ENCODE data around the gene WDR70. TPM values are rescaled to one million over a fixed set of nuclear protein-coding genes. Genes with fewer than 3 reads are reported as not detected.
"Not testable (repeated sequence)": the region's sequence is repeated elsewhere in the genome, so short reads cannot be mapped to it uniquely, and the experiment has no call there.

Gene WDR70
- polyA plus RNA-seq, 3 donors: 45.6 to 54.3 (median 47.7) TPM

GRCh38 chr5:37445783-37446182 lies 66.7 kb downstream of the WDR70 start:
- DNase-seq: not testable (repeated sequence)

GRCh38 chr5:37448941-37449340 lies 69.8 kb downstream of the WDR70 start:
- DNase-seq: no peak

- not testable (repeated sequence) for DNase-seq
Measured at GRCh38 chr5:37451991-37452390, 72.9 kb downstream of the WDR70 start.

- DNase-seq: not testable (repeated sequence)
Measured at GRCh38 chr5:37453252-37453651, 74.1 kb downstream of the WDR70 start.

- DNase-seq: not testable (repeated sequence)
Measured at GRCh38 chr5:37454402-37455055, 75.4 kb downstream of the WDR70 start.

- DNase-seq: not testable (repeated sequence)
Measured at GRCh38 chr5:37463191-37464051, 84.3 kb downstream of the WDR70 start.

- not testable (repeated sequence) for DNase-seq
Measured at GRCh38 chr5:37464581-37464980, 85.5 kb downstream of the WDR70 start.

GRCh38 chr5:37469383-37469782 lies 90.3 kb downstream of the WDR70 start:
- DNase-seq: not testable (repeated sequence)

- no peak for DNase-seq
Measured at GRCh38 chr5:37471666-37472197, 92.6 kb downstream of the WDR70 start.

- no peak for DNase-seq
Measured at GRCh38 chr5:37477426-37477825, 98.3 kb downstream of the WDR70 start.

- DNase-seq: peak; percentile 24
Measured at GRCh38 chr5:37478121-37478894, 99.2 kb downstream of the WDR70 start.

- not testable (repeated sequence) for DNase-seq
Measured at GRCh38 chr5:37481395-37481794, 102.3 kb downstream of the WDR70 start.

- DNase-seq: no peak
Measured at GRCh38 chr5:37490120-37490810, 111.1 kb downstream of the WDR70 start.

- no peak for DNase-seq
Measured at GRCh38 chr5:37490931-37491330, 111.8 kb downstream of the WDR70 start.

- DNase-seq: no peak
Measured at GRCh38 chr5:37492778-37493555, 113.8 kb downstream of the WDR70 start.

GRCh38 chr5:37494756-37495155 lies 115.6 kb downstream of the WDR70 start:
- DNase-seq: no peak

- no peak for DNase-seq
Measured at GRCh38 chr5:37495210-37495609, 116.1 kb downstream of the WDR70 start.

- DNase-seq: no peak
Measured at GRCh38 chr5:37495668-37496347, 116.7 kb downstream of the WDR70 start.

- no peak for DNase-seq
Measured at GRCh38 chr5:37496902-37497445, 117.9 kb downstream of the WDR70 start.

GRCh38 chr5:37501152-37501551 lies 122.0 kb downstream of the WDR70 start:
- no peak for DNase-seq

Data from renal pelvis (tissue), 4 donors.